ENCODE measurements around the gene UBE3A. TPM values are rescaled to one million over a fixed set of nuclear protein-coding genes. Genes with fewer than 3 reads are reported as not detected.
"Not testable (repeated sequence)": the region's sequence is repeated elsewhere in the genome, so short reads cannot be mapped to it uniquely, and the experiment has no call there.

UBE3A gene
- total RNA-seq, 3 donors from 2014 or later = 142 to 153 (median 150) TPM

DNA sequence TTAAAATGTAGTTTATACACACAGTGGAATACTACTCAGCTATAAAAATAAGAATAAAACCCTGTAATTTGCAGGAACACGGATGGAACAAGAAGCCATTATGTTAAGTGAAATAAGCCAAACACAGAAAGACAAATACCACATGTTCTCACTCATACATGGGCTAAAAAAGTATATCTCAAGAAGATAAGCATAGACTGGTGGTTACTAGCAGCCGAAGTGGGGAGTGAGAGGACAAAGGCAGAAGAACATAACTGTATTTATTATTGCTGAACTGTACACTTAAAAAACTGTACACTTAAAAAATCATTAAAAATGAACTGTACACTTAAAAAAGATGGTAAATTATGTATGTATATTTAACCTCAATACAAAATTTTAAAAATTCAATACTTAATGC lies 11.0 kb downstream of the UBE3A start:
- H3K36me3 Mint-ChIP-seq (ENCODE audit: insufficient read depth) = peaks cover 13% of the 10 kb centered on the region
- no peak overlapping the region for H3K4me3 Mint-ChIP-seq
- DNase-seq (no peak), ATAC-seq (no peak)
- H3K9me3 Mint-ChIP-seq = no peaks in the 10 kb centered on the region
- no peaks in the 10 kb centered on the region for H3K27me3 Mint-ChIP-seq (ENCODE audit: low read depth)
- peaks cover 78% of the 10 kb centered on the region for H3K4me1 Mint-ChIP-seq (ENCODE audit: low read depth)

DNA sequence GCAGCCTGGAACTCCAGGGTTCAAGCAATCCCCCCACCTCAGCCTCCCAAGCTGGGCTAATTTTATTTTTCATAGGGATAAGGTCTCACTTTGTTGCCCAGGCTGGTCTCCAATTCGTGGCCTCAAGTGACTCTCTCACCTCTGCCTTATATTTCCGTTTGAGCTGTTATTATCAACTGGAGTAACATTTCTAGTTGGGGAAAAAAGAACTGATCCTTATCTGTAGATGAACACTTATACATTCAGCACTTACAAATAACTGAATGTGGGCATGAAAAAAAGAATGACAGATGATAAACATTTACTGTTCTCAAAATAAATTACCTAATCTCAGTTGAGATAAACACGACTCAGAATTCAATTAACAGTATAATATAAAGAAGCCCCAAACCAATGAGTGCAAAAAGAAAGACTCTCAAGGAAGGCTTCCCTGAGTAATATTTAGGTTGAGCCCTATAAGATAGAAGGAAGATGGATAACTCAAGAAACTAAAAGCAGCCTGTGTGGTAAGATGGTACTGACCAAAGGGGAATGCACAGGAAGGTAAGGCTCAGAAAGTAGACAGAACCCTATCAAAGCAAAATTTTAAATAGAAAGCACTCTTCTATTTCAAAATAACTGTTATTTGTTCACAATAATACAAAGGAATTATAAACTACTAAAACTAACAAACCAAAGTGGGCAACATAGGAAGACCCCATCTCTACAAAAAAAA lies 11.8 kb downstream of the UBE3A start:
- H3K4me1 Mint-ChIP-seq (ENCODE audit: low read depth) = peaks cover 73% of the 10 kb centered on the region
- no peak overlapping the region for H3K4me3 Mint-ChIP-seq
- ATAC-seq (no peak), DNase-seq (no peak)
- no peaks in the 10 kb centered on the region for H3K9me3 Mint-ChIP-seq
- H3K36me3 Mint-ChIP-seq (ENCODE audit: insufficient read depth) = peaks cover 14% of the 10 kb centered on the region
- H3K27me3 Mint-ChIP-seq (ENCODE audit: low read depth) = no peaks in the 10 kb centered on the region

DNA sequence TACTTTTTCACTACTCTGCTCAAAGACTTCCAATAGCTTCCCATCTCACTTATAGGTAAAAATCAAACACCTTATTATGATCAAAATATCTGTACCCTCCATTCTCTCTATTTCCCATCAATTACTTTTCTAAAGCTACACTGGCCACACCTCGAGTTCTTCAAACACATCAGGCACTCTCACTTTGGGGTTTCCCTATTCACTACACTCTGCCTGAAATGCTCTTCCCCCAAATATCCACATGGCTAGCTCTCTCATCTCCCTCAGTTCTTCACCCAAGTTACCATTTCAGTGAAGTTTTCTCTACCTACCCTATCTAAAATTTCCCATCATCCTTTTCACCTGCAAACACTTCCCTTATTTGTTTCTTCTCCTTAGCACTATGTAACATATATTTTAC lies 14.8 kb downstream of the UBE3A start:
- no peaks in the 10 kb centered on the region for H3K27me3 Mint-ChIP-seq (ENCODE audit: low read depth)
- H3K9me3 Mint-ChIP-seq = peaks cover 11% of the 10 kb centered on the region
- peaks cover 38% of the 10 kb centered on the region for H3K36me3 Mint-ChIP-seq (ENCODE audit: insufficient read depth)
- H3K4me3 Mint-ChIP-seq = no peak overlapping the region
- H3K4me1 Mint-ChIP-seq (ENCODE audit: low read depth) = peaks cover 67% of the 10 kb centered on the region
- ATAC-seq (no peak), DNase-seq (no peak)

DNA sequence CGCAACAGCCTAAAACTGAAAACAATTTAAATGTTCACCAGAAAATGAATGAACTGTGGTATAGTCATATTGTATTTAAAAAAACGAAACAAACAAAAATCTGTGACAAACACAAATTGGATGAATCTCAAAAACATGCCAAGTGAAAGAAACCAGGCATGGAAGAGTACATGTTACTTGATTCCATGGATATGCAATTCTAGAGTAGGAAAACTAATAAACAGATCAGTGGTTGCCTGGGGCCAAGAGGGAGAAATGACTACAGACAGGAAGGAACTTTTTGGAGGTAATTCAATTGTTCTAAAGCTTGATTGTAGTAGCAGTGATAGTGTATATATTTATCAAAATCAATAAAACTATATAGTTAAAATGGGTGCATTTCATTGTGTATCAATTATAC lies 16.8 kb downstream of the UBE3A start:
- H3K4me1 Mint-ChIP-seq (ENCODE audit: low read depth) = peaks cover 67% of the 10 kb centered on the region

DNA sequence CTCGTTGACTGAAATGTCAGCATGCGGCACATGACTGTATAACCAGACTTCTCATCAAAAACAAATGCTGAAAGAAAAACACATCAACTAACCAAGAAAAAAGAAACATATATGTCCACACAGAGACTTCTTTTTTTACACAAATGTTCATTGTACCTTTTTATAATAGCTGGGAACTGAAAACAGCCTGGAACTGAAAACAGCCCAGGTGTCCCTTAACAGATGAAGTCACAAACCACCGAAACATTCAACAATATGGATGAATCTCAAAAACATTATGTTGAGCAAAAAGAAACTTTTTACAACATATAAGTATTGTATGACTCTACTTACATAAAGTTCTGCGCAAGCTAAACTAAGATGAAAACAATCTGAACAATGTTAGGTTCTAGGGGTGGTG lies 20.6 kb downstream of the UBE3A start:
- no peak for ATAC-seq

More for the DNA sequence above, 16.8 kb downstream of the UBE3A start:
- H3K9me3 Mint-ChIP-seq = peaks cover 21% of the 10 kb centered on the region
- ATAC-seq (no peak), DNase-seq (no peak)
- H3K36me3 Mint-ChIP-seq (ENCODE audit: insufficient read depth) = peaks cover 48% of the 10 kb centered on the region
- no peaks in the 10 kb centered on the region for H3K27me3 Mint-ChIP-seq (ENCODE audit: low read depth)
- no peak overlapping the region for H3K4me3 Mint-ChIP-seq

DNA sequence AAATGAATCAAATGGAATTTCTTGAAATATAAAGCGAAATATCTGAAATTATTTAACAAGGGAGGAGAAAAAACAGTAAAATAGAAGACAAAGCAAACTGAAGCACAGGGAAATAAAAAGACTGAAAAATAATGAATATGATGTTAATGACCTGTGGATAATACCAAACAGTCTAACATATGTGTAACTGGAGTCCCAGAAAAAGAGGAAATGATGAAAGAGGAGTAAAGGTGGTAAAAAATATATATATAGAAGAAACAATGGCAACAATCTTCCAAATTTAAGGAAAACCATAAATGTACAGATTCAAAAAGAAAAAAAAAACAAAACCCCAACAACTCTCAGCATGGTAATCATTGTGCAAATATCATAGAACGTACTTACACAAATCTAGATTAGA lies 21.2 kb downstream of the UBE3A start:
- peaks cover 24% of the 10 kb centered on the region for H3K9me3 Mint-ChIP-seq
- no peaks in the 10 kb centered on the region for H3K27me3 Mint-ChIP-seq (ENCODE audit: low read depth)
- ATAC-seq (no peak), DNase-seq (no peak)
- H3K36me3 Mint-ChIP-seq (ENCODE audit: insufficient read depth) = peaks cover 57% of the 10 kb centered on the region
- no peak overlapping the region for H3K4me3 Mint-ChIP-seq
- H3K4me1 Mint-ChIP-seq (ENCODE audit: low read depth) = peaks cover 80% of the 10 kb centered on the region

More for the DNA sequence above, 20.6 kb downstream of the UBE3A start:
- peaks cover 24% of the 10 kb centered on the region for H3K9me3 Mint-ChIP-seq
- peaks cover 56% of the 10 kb centered on the region for H3K36me3 Mint-ChIP-seq (ENCODE audit: insufficient read depth)
- no peak overlapping the region for H3K4me3 Mint-ChIP-seq
- DNase-seq = no peak
- peaks cover 75% of the 10 kb centered on the region for H3K4me1 Mint-ChIP-seq (ENCODE audit: low read depth)
- H3K27me3 Mint-ChIP-seq (ENCODE audit: low read depth) = no peaks in the 10 kb centered on the region

DNA sequence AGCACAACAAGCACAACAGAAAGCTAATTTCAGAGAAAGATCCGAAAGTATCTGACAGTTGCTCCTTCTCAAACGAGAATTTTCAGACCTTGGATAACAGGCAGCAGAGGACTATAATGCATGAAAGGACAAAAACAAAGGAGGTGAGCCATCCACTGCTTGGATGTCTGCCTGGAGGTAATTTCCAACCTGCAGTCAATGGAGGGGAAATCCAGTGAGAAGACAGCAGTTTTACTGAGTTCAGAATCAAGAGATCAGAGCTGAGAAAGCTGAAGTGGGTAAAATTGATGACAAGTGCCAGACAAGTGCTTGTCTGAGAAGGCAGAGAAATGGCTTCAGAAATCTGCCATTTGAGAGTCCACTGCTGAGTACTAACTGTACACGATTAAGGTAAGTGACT lies 22.1 kb downstream of the UBE3A start:
- Mint-ChIP-seq H3K4me3 (no peak overlapping the region), H3K4me1 (ENCODE audit: low read depth) (peaks cover 79% of the 10 kb centered on the region), H3K36me3 (ENCODE audit: insufficient read depth) (peaks cover 53% of the 10 kb centered on the region), H3K9me3 (peaks cover 24% of the 10 kb centered on the region), H3K27me3 (ENCODE audit: low read depth) (no peaks in the 10 kb centered on the region)
- ATAC-seq (peak; percentile 38 to 55), DNase-seq (no peak)

DNA sequence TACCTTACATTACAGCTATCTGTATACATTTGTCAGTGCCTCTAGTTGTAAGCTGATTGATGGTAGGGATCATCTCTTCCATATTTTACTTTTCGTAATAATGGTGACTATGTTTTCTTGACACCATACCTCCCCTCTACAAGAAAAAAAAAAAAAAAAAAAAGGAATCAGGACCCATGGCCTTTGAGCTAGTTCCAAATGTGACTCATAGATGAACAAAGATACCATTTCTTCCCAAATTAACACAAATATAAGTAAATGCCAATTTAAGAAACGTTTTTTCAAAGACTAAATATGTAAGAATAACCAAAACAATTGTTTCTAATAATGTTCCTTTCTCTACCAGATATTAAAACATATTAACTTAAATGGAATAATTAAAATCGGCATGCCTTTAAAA lies 23.1 kb downstream of the UBE3A start:
- DNase-seq = no peak
- Mint-ChIP-seq H3K9me3 (peaks cover 20% of the 10 kb centered on the region), H3K36me3 (ENCODE audit: insufficient read depth) (peaks cover 44% of the 10 kb centered on the region), H3K4me3 (no peak overlapping the region), H3K27me3 (ENCODE audit: low read depth) (no peaks in the 10 kb centered on the region), H3K4me1 (ENCODE audit: low read depth) (peaks cover 82% of the 10 kb centered on the region)
- no peak for ATAC-seq

DNA sequence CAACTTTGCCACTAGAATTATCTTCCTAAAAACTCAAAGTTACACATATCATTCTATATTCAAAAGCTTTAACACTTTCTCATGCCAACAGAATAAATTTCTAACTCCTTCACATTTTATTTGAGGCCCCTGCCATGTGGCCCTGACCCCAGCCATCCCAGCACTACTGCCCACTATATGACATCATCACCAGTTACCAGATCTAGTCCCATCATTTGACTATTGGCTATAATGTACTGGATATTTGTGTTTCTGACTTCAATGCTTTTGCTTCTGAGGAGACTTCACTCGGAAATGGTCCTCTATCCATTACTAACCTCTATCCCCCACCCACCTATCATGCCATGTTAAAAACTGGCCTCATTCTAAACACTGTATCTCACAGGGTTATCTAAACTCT lies 23.6 kb downstream of the UBE3A start:
- DNase-seq (no peak), ATAC-seq (no peak)
- Mint-ChIP-seq H3K4me1 (ENCODE audit: low read depth) (peaks cover 82% of the 10 kb centered on the region), H3K4me3 (no peak overlapping the region), H3K27me3 (ENCODE audit: low read depth) (no peaks in the 10 kb centered on the region), H3K9me3 (peaks cover 17% of the 10 kb centered on the region), H3K36me3 (ENCODE audit: insufficient read depth) (peaks cover 42% of the 10 kb centered on the region)

DNA sequence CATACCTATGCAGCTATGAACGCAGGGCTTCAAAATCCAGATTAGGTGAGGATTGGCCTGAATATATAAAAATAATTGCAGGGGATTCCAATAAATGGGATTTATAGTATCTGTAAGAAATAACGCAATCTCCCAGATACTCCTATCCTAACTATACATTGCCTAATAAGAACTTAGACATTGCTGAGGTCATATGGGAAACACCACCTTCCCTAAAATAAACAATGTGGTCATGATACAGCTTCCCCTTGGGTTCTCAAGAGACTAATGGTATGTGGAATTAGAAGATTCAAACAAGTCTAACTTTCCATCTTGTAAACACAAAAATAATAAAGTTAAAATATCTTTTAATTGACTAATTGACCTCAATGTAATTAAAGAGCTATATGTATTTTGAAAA lies 28.2 kb downstream of the UBE3A start:
- H3K4me3 Mint-ChIP-seq = no peak overlapping the region
- no peak for ATAC-seq
- H3K36me3 Mint-ChIP-seq (ENCODE audit: insufficient read depth) = peaks cover 25% of the 10 kb centered on the region
- no peaks in the 10 kb centered on the region for H3K27me3 Mint-ChIP-seq (ENCODE audit: low read depth)
- peaks cover 68% of the 10 kb centered on the region for H3K4me1 Mint-ChIP-seq (ENCODE audit: low read depth)
- H3K9me3 Mint-ChIP-seq = peaks cover 4% of the 10 kb centered on the region
- DNase-seq = no peak

DNA sequence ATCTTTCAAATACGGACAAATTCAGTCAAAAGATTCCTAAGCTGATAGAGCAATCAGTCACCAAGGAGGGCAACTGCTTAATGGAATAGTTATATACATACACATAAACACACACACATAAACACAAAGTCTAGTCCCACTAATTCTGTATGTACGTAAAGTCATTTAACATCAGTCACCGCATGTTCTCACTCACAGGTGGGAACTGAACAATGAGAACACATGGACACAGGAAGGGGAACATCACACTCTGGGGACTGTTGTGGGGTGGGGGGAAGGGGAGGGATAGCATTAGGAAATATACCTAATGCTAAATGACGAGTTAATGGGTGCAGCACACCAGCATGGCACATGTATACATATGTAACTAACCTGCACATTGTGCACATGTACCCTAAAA lies 29.1 kb downstream of the UBE3A start:
- not testable (repeated sequence) for ATAC-seq; DNase-seq; H3K27me3 Mint-ChIP-seq (ENCODE audit: low read depth); H3K4me3 Mint-ChIP-seq; H3K9me3 Mint-ChIP-seq
- peaks cover 61% of the 10 kb centered on the region for H3K4me1 Mint-ChIP-seq (ENCODE audit: low read depth)
- H3K36me3 Mint-ChIP-seq (ENCODE audit: insufficient read depth) = peaks cover 31% of the 10 kb centered on the region

DNA sequence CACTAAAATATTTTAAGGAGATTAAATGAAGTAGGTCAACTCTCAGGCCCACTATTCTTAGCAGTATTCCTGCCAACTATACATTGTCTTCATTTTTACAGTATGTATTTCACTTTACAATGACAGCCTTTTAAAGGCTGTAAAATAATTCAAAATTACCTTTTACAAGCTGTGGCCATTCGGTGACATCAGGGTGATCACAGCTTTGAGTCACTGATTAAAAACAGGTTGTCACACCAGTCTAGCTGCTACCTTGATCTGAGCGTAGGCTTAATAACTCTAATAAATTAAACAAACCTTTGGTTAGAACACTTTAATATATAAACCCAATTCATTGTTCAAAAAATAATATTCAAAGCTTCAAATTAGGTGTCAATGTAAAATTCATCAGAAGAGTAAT lies 29.9 kb downstream of the UBE3A start:
- H3K4me3 Mint-ChIP-seq = no peak overlapping the region
- ATAC-seq (no peak), DNase-seq (no peak)
- H3K4me1 Mint-ChIP-seq (ENCODE audit: low read depth) = peaks cover 55% of the 10 kb centered on the region
- H3K27me3 Mint-ChIP-seq (ENCODE audit: low read depth) = no peaks in the 10 kb centered on the region
- H3K36me3 Mint-ChIP-seq (ENCODE audit: insufficient read depth) = peaks cover 36% of the 10 kb centered on the region
- H3K9me3 Mint-ChIP-seq = peaks cover 9% of the 10 kb centered on the region

DNA sequence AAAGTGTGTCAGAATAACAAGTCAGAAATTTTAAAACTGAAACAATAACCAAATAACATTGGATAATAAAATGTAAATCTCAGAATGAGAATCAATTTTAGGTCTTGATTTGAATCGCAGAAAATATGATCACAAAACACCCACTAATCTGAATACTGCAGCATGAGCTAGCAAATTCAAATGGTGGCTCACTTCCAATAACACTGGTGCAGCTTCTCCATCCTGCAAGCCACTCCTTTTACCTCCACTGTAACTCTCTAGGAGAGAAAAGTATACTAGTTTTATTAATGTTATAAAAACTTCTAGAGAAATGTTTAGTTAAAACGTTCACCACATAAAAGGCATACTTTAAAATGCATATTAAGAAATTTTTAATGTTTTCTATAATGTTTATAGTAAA lies 30.4 kb downstream of the UBE3A start:
- ATAC-seq (no peak), DNase-seq (no peak)
- peaks cover 50% of the 10 kb centered on the region for H3K4me1 Mint-ChIP-seq (ENCODE audit: low read depth)
- peaks cover 6% of the 10 kb centered on the region for H3K9me3 Mint-ChIP-seq
- no peaks in the 10 kb centered on the region for H3K27me3 Mint-ChIP-seq (ENCODE audit: low read depth)
- peaks cover 34% of the 10 kb centered on the region for H3K36me3 Mint-ChIP-seq (ENCODE audit: insufficient read depth)
- no peak overlapping the region for H3K4me3 Mint-ChIP-seq

DNA sequence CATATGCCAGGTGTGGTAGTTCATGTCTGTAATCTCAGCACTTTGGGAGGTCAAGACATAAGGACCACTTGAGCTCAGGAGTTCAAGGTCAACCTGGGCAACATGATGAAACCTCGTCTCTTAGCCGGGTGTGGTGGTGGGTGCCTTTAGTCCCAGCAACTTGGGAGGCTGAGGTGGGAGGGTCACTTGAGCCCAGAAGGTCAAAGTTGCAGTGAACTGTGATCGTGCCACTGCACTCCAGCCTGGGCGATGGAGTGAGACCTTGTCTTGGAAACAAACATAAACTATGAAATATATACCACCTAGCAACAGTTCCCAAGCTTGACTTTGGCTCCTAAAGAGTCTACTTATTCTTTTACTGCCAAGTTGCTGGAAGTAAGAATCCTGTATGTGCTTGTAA lies 30.9 kb downstream of the UBE3A start:
- Mint-ChIP-seq H3K36me3 (ENCODE audit: insufficient read depth) (peaks cover 36% of the 10 kb centered on the region), H3K4me1 (ENCODE audit: low read depth) (peaks cover 48% of the 10 kb centered on the region), H3K4me3 (no peak overlapping the region), H3K9me3 (peaks cover 6% of the 10 kb centered on the region), H3K27me3 (ENCODE audit: low read depth) (no peaks in the 10 kb centered on the region)
- ATAC-seq (no peak), DNase-seq (no peak)

DNA sequence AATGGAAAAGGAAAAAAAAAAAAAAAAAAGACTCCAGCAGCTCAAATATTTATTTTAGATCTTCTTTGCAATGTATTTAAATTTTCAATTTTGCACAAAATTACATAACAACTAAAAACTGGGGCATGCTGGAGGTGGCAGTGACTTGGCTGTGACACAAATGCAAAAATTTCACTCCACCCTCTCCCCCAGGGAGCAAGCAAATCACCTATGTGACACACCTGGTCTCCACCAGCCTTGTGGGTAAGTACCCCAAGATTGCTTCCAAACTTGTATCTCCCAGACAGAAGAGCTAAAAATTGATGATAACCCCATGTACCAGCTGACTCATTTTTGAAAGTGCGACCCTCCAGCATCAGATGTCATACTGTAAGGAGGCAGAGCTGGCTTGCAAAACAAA lies 32.0 kb downstream of the UBE3A start:
- DNase-seq (no peak), ATAC-seq (no peak)
- H3K4me3 Mint-ChIP-seq = peak overlapping the region; percentile 2

More for the DNA sequence above, 32.0 kb downstream of the UBE3A start:
- H3K4me1 Mint-ChIP-seq (ENCODE audit: low read depth) = peaks cover 47% of the 10 kb centered on the region
- no peaks in the 10 kb centered on the region for H3K27me3 Mint-ChIP-seq (ENCODE audit: low read depth)
- H3K9me3 Mint-ChIP-seq = peaks cover 11% of the 10 kb centered on the region
- H3K36me3 Mint-ChIP-seq (ENCODE audit: insufficient read depth) = peaks cover 42% of the 10 kb centered on the region

Measured in activated T-cell treated with anti-CD3 and anti-CD28 coated beads, Interleukin-2, amount 50 U/mL, for 4 hours (primary cell).